Progenitor cell of endocrine pancreas (in vitro differentiated cells): ENCODE results near the gene MYMX. TPM values are rescaled to one million over a fixed set of nuclear protein-coding genes. Genes with fewer than 3 reads are reported as not detected.

Experiments used
- DNase-seq: peaks from one replicate; pipeline ENCODE4 v3.0.0; 2021; ENCODE audit warnings: low spot score; ENCODE audit not compliant: unreplicated experiment
- H3K27ac Mint-ChIP-seq: 2 replicates; pipeline ENCODE4 v1.8.0; 2021; ENCODE audit warnings: mild to moderate bottlenecking, moderate library complexity, mixed read lengths
- H3K27me3 Mint-ChIP-seq: 2 replicates; pipeline ENCODE4 v1.8.0; 2021; ENCODE audit warnings: mixed read lengths
- H3K36me3 Mint-ChIP-seq: 2 replicates; pipeline ENCODE4 v1.8.0; 2022; ENCODE audit warnings: mixed read lengths; ENCODE audit not compliant: insufficient read depth
- H3K4me1 Mint-ChIP-seq: 2 replicates; pipeline ENCODE4 v1.8.0; 2021; ENCODE audit warnings: low read depth, mixed read lengths
- H3K4me3 Mint-ChIP-seq: 2 replicates; pipeline ENCODE4 v1.8.0; 2021; ENCODE audit warnings: low read depth, mild to moderate bottlenecking, moderate library complexity, mixed read lengths
- H3K9me3 Mint-ChIP-seq: 2 replicates; pipeline ENCODE4 v1.8.0; 2021; ENCODE audit warnings: low read depth, mixed read lengths
- CTCF ChIP-seq: fragments of 200-600 bp; sonication (generic); IDR thresholded peaks from one replicate; pipeline ENCODE4 v1.5.0; 2021; ENCODE audit warnings: antibody characterized with exemption, mild to moderate bottlenecking; ENCODE audit not compliant: unreplicated experiment
- total RNA-seq: library from RNA; stranded (reverse); gene quantifications from 2 replicates; pipeline ENCODE4 v1.2.1, GENCODE V29; 2021

MYMX gene
- total RNA-seq, 1 donor from 2014 or later: not detected

- DNase-seq: no peak
- Mint-ChIP-seq H3K36me3 (no peaks in the 10 kb centered on the region), H3K9me3 (no peaks in the 10 kb centered on the region), H3K27me3 (peaks cover 5% of the 10 kb centered on the region), H3K4me1 (peaks cover 8% of the 10 kb centered on the region), H3K27ac (no peak overlapping the region), H3K4me3 (no peak overlapping the region)
- no peak for TF ChIP-seq CTCF
These were observed 13.6 kb upstream of the MYMX start for GRCh38 chr6:44202972-44203750.

GRCh38 chr6:44203955-44204354, 12.8 kb upstream of the MYMX start:
- no peak for DNase-seq
- Mint-ChIP-seq H3K4me3 (no peak overlapping the region), H3K27ac (no peak overlapping the region), H3K27me3 (peaks cover 11% of the 10 kb centered on the region), H3K36me3 (no peaks in the 10 kb centered on the region), H3K4me1 (peaks cover 8% of the 10 kb centered on the region), H3K9me3 (no peaks in the 10 kb centered on the region)
- no peak for TF ChIP-seq CTCF

- Mint-ChIP-seq H3K4me1 (peaks cover 7% of the 10 kb centered on the region), H3K4me3 (no peak overlapping the region), H3K9me3 (no peaks in the 10 kb centered on the region), H3K27ac (no peak overlapping the region), H3K36me3 (no peaks in the 10 kb centered on the region), H3K27me3 (peaks cover 11% of the 10 kb centered on the region)
- no peak for DNase-seq
- no peak for TF ChIP-seq CTCF
These were observed 8.8 kb upstream of the MYMX start for GRCh38 chr6:44207966-44208365.

- DNase-seq: no peak
- H3K9me3 Mint-ChIP-seq: no peaks in the 10 kb centered on the region
- no peak overlapping the region for H3K4me3 Mint-ChIP-seq
- no peaks in the 10 kb centered on the region for H3K36me3 Mint-ChIP-seq
- H3K4me1 Mint-ChIP-seq: no peaks in the 10 kb centered on the region
- peaks cover 9% of the 10 kb centered on the region for H3K27me3 Mint-ChIP-seq
- TF ChIP-seq CTCF: no peak
- no peak overlapping the region for H3K27ac Mint-ChIP-seq
These were observed 5.4 kb upstream of the MYMX start for GRCh38 chr6:44211284-44211683.

GRCh38 chr6:44214307-44214706, 2.4 kb upstream of the MYMX start:
- no peak for DNase-seq
- peaks cover 19% of the 10 kb centered on the region for H3K27me3 Mint-ChIP-seq
- peaks cover 12% of the 10 kb centered on the region for H3K4me1 Mint-ChIP-seq
- H3K9me3 Mint-ChIP-seq: no peaks in the 10 kb centered on the region
- no peak overlapping the region for H3K4me3 Mint-ChIP-seq
- H3K36me3 Mint-ChIP-seq: no peaks in the 10 kb centered on the region
- no peak for TF ChIP-seq CTCF
- H3K27ac Mint-ChIP-seq: no peak overlapping the region
